ENCODE measurements around the gene DCXR.

- TF ChIP-seq CTCF (IDR thresholded peaks at IDR 0.05) (no peak), POLR2A (IDR thresholded peaks at IDR 0.05) (no peak), EP300 (IDR thresholded peaks at IDR 0.05) (no peak)
Measured at GRCh38 chr17:82041144-82041814, 3.8 kb upstream of the DCXR start.

Data from sigmoid colon (tissue), 4 donors.